Epidermal melanocyte (primary cell): Measurements from ENCODE around the gene ACHE.

Source experiments
- DNase-seq: peaks from one replicate; pipeline ENCODE4 v3.0.0; 2011; ENCODE audit warnings: low spot score; ENCODE audit not compliant: insufficient read length

ACHE gene

DNA sequence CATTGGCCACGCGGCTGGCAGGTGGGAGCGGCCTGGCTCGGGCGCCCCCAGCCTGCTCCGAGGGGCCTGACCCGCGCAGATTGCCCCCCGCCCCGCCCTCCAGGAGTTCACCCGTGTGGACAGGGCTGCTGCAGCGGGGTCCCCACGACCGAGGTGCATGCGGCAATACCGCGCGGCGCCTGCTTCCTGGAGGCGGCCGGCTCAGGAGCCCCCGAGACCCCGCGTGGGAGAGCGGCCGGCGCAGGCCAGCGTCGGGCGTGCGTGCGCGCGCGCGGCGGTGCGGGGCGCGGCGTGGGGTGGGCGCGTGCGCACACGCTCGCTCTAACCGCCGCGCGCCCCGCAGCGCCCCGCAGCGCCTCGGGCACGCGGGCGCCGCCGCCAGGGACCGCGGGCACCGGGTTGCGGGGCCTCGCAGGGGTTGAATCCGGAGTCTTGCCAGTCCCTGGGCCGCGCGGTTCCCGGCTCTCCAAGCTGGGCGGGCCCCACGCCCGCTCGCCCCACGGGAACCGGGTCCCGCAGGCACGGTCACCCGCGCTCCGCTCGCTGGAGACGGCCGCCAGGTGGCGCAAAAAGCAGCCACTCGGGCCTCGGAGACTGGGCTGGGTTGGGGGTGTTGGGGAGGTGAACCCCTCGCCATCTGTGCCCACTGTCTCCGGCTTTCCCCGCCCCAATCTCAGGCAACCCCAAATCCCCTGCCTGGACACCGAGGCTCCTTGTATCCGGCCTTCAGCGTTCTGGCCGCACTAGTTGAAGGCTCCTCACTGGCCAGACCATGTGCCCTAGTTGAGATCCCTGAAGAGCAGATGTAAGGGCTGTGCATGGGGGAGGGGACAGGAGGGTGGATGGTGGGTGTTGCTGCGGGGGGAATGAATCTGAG lies 1.3 kb upstream of the ACHE start:
- no peak for DNase-seq

DNA sequence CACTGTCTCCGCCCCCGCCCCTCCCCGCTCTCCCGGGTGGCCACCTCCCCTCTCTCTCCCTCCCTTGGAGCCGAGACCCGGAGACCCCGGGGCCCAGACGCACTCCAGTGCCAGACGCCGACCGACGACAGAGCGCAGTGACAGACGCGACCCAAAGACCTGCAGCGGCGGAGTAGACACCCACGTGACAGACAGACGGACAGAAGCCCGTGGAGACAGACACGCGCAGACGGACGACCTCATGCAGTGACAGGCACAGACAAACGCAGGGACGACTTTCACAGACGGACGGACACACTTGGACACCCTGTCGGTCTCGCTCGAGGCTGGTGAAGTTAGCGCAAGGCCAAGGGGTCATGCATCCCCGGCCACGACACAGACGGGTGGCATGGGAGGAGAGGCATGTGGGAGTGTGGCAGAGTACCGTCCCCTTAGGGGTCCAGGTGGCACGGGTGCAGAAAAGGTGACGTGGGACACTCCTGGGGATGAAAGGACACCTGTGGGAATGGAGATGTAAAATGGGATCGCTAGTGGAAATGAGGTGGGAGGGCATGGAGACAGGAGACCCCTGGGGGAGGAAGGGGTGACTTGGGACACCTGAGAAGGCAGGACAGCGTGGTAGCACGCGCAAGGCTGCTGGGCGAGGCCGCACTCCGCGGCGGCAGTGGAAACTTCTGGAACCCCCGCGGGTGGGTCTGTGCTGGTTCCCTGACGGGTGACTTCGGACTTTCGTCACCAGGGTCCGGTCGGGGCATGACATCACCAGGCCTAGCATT lies 456 bp upstream of the ACHE start:
- DNase-seq, result no peak

DNA sequence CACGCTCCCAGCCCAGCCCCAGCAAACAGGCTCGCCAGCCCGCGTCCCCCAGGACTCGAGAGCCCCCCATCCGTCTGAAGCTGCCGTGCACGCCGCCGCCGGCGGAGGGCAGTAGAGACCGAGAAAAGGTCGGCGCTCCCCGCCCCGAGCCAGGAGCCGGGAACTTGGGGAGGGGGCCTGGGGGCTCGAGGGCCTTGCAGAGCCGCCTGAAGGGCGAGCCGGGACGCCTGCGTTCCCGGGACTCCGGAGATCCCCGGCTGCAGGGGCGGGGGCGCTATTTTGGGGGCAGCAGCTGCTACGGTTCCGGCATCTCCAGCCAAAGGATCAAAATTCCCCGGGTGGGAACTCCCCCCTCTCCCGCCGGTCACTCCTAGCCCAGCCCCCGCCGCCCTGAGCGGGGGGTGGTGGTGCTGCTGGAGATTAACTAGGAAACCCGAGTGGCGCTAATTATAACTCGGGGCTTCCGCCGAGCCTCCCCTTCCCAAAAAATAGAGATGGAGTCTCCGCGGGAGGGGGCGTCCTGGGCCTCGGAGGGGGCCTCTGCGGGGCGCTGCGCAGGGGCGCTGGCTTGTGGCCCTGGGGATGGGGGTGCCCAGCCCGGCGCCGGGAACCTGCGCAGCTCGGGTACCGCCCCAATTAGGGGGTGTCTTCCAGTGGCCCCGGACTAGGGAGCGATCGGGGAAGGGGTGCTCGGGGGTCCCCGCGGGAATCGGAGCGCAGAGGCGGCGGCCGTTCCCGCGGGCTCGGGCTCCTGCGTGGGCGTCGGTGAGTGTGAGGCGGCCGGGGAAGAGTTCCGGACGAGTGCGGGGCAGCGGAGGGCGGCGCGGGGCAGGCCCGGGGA lies 608 bp downstream of the ACHE start:
- no peak for DNase-seq

DNA sequence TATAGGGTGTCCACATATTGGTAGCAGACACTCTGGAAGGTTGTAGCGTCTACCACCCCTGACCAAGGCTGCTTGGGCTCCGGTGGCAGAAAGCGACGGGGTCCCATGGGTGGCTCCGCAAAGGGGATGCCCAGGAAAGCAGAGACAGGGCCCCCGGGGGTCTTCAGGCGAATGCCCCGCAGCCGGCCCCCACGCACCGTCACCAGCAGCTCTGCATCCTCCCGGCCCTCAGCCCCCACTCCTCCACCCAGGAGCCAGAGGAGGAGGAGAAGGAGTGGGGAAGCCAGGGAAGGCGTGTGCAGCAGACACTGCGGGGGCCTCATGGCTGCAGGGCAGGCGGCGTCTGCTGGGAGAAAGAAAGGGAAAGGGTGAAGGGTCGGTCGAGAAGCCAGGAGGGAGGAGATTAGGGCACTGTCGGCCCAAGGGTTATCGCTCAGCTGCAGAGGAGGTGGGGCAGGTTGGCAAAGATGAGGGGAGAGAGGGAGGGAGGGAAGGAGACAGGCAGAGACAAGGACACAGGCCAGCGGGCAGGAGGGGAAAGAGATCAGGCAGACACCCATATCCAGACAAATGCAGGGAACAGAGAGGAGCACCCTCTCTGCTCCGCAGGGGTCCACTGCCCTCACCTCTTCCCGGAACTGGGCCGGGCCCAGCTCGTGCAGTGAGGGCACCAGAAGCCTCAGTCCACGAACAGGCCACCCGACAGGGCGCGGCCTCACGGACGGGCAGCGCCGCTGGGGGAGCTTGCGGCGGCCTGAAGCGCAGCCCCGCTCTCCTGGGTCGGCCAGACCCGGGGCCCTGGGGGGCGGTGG lies 1.6 kb downstream of the ACHE start:
- DNase-seq, result no peak

DNA sequence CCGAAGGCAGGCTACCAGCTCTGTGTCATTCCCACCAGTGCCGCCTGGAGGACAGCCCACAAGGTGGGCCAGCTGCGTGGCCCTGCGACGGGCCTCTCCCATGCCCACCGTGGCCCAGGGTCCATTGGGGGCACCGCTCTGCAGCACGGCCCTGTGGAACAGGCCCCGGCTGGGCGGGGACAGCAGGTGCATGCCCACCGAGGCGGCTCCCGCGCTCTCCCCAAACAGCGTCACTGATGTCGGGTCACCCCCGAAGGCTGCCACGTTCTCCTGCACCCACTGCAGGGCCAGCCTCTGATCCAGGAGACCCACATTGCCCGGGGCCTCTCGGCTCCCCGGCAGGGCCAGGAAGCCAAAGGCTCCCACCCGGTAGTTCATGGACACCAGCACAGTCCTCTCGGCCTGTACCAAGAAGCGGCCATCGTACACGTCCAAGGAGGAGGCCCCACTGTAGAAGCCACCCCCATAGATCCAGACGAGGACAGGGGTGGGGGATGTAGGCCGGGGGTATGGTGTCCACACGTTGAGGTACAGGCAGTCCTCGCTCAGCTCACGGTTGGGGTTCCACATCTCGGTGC lies 2.3 kb downstream of the ACHE start:
- no peak for DNase-seq

DNA sequence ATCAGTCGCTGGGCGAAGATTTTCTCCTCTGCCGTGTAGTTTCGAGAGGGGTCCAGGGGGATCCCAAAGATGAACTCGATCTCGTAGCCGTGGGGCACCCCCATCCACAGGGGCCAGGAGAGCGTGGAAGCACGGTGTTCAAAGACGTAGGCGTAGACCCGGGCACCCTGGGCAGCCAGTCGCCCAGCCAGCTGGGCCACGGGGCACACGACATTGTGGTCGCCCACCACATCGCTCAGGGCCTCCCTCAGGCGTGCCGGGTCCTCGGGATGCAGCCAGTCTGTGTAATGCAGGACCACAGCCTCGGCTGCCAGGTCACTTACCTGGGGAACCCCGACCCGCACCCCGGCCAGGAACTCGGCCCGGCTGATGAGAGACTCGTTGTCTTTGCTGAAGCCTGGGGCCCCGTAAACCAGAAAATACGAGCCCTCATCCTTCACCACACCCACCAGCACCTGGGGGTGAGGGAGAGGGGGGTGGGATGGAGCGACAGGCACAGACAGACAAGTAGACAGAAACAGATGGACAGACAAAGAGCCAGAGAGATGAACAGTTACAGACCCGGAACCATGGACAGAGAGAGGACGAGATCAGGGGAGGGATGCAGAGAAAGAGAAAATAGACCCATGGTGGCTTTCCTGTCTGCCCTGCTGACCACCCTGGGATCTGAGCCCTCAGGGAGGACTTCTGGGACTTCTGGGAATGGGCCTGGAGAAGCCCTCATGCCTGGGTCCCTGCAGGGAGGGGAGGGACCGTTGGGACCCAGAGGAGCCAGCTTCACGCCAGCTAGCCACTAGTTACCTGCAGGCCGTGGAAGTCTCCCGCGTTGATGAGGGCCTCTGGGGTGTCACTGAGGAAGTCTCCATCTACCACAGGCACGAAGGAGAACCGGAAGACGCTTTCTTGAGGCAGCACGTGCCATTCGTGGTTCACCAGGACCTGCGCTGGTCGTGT lies 3.0 kb downstream of the ACHE start:
- no peak for DNase-seq

DNA sequence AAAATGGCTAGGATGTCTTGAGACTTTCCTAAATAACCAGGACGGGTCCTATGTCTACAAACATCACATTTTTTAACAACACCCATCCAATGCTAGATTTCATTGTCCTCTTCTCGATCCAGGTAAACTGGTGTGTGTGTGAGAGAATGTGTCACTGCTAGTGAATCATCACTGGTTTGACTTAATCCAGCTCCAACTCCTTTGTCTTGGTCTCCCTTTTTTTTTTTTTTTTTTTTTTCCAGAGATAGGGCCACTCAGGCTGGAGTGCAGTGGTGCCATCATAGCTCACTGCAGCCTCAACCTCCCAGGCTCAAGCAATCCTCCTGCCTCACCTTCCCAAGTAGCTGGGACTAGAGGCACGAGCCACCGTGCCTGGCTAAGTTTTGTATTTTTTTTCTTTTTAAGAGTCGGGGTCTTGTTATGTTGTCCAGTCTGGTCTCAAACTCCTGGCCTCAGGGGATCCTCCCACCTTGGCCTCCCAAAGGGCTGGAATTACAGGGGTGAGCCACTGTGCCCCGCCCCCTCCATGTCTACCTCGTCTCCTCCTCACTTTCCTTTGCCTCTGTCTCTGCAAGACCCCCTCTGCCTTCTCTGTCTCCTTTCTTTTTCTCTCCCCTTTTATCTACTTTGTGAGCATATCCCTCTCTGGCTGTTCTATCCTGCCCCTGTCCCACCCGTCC lies 4.0 kb downstream of the ACHE start:
- DNase-seq, result no peak

DNA sequence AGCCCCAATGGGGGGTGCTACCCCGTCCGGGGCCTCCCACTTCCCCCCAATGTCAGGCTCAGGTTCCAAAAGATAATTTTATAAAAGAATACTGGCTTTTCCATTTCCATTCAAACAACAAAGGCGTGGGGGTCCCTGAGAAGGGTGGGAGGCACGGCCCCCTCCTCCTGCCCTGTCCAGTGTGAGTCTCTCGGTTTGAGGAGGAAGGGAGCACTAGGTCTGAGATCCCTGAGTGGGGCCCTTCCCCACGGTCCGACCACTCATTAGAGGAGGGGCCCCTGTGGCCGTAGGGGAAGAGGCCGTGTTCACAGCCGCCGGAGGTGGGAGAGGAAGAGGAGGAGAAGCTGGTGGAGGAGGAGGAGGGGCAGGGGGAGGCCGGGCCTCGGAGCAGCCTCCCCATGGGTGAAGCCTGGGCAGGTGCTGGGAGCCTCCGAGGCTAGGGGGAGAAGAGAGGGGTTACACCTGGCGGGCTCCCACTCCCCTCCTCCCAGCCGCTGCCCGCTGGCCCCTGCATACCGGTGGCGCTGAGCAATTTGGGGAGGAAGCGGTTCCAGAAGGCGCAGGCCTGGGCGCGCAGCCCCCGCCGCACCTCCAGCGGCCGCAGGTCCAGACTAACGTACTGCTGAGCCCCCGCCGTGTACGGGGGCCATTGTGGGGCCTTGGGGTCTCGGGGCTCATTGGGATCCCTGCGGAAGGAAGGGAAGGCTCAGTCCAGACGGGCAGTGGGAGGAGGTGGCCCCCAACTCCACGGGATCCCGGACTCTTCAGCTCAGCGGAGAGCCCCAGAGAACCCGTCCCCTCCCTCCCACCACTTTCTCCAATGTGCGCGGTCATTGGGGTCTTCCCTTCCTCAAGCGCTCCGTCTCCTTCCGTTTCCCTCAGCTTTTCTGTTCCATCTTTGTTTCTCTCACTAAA lies 4.8 kb downstream of the ACHE start:
- no peak for DNase-seq

DNA sequence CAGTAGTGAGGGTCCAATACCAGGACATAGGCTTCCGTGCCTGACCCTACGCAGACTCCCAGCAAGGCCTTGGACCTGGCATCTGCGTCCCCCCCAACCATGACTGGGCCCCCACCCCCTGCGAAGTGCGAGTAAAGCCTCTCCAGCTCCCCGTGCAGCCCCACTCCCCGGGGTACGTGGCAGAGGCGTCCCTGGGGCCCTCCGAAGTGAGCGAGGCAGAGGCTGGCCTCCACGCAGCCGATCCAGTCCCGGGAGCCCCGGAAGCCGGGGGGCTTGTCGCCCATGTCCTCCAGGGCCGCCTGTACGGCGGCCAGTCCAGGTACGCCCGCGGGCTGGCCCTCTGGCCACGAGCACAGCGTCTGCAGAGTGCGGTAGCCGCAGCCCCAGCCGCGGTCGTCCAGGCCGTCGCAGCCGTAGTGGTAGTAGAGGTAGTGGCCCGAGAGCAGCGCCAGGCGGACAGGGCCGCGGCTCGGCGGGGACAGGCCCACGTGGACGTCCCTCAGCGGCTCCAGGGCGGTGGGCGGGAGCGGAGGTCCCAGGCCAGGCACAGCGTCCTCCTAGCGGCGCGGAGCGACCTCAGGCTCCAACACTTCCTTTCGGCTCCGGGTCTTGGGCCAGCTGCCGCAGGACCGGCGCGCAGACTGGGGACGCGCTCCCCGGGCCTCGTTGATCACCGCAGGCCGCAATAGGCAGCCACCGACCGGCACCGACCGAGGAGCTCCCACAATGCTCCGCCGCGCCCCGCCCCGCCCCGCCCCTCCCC lies 6.5 kb downstream of the ACHE start, which contains the start of gene UFSP1:
TSS of gene UFSP1 (minus strand) at position 728 of the 763 bp plus-strand sequence. CDS start at position 284, 444 bp downstream.
- no peak for DNase-seq

DNA sequence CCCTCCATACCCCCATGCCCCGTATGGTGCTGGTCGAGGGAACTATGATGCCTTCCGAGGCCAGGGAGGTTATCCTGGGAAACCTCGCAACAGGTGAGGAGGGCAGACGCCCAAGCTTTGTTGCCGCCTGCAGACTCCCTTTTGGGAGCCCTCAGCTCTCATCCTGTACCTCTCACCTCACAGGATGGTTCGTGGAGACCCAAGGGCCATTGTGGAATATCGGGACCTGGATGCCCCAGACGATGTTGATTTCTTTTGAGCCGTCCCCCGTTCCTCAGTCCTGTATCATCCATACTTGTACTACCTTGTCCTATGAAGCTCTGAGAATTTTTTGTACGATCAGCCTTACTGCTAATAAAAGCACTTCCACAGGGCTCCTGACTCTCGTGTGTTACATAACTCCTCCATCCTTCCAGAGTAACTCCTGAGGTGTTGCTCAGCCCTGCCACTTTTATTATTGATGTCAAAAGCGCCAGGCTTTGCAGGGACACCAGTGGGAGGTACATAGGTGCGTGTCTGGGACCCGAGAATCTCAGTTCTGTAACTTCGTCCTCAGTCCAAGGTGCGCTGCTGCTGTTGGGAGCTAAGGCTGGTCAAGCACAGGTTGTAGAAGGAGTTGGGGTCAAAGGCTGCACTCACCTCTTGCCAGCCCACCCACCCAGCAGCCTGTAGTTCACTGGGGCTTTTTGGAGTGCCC lies 7.2 kb downstream of the ACHE start:
- DNase-seq, result no peak

DNA sequence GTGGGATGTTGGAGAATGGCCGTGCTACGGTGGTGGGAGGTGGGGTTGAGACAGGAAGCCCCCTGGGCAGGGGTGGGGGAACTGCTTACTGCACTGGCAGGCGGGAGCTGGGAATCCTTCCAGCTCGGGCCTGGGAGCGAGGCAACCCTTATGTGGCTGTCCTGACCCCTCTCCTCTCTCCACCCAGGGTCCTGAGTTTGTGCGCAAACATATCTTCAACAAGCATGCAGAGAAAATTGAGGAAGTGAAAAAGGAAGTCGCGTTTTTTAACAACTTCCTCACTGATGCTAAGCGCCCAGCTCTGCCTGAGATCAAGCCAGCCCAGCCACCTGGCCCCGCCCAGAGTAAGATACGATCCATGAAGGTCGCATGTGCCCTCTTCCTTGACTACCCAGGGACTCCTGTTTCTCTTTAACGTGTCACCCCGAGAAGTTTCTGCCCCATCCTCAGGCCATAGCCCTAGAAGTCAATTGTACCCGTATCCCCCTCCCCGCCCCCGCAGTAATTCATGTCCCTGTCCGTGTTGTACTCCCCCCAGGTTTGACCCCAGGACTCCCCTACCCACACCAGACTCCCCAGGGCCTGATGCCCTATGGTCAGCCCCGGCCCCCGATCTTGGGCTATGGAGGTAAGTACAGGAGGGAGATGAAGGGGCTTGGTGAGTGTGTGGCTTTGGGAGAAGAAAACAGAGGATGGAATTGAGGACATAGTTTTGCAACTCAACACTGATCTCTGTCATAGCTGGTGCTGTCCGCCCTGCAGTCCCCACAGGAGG lies 8.0 kb downstream of the ACHE start:
- no peak for DNase-seq

DNA sequence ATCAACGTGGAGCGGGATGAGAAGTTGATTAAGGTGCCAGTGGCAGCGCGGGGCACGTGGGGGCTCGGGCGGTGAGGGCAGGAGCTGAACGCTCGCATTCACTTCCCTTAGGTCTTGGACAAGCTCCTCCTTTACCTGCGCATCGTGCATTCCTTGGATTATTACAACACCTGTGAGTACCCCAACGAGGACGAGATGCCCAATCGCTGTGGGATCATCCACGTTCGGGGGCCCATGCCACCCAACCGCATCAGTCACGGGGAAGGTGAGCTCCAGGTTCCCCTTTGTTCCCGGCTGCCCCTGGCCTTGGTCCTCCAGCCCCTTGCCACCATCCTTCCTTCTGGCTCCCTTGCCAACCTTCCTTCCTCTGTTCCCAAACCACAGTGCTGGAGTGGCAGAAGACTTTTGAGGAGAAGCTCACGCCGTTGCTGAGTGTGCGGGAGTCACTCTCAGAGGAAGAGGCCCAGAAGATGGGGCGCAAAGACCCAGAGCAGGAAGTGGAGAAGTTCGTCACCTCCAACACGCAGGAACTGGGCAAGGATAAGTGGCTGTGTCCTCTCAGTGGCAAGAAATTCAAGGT lies 8.7 kb downstream of the ACHE start:
- DNase-seq, result no peak

DNA sequence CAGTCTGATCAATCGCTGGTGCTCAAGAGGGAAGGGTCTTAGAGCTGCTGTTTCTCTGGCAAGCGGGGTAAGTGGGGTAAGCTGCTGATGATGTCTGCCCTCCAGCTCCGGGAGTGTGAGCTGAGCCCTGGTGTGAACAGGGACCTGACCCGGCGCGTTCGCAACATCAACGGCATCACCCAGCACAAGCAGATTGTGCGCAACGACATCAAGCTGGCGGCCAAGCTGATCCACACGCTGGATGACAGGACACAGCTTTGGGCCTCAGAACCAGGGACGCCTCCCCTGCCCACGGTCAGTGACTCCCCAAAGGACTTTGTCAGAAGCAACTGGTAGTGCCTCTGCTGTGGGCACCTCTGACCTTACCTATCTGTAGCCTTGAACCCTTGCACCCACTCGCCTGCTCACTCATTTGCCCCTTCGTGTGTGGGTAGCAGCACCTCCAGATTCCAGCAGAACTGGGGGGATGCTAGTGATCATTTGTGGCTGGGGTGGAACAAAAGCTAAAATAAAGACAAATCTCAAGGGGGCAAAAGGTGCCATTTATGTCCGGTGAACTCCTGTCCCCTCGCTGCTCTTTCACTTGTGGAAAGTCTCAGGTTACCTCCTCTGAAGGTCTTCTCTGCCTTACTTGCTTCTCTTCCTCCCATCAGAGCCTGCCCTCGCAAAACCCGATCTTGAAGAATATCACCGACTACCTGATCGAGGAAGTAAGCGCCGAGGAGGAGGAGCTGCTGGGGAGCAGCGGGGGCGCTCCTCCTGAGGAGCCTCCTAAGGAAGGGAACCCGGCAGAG lies 9.3 kb downstream of the ACHE start:
- DNase-seq, result no peak

DNA sequence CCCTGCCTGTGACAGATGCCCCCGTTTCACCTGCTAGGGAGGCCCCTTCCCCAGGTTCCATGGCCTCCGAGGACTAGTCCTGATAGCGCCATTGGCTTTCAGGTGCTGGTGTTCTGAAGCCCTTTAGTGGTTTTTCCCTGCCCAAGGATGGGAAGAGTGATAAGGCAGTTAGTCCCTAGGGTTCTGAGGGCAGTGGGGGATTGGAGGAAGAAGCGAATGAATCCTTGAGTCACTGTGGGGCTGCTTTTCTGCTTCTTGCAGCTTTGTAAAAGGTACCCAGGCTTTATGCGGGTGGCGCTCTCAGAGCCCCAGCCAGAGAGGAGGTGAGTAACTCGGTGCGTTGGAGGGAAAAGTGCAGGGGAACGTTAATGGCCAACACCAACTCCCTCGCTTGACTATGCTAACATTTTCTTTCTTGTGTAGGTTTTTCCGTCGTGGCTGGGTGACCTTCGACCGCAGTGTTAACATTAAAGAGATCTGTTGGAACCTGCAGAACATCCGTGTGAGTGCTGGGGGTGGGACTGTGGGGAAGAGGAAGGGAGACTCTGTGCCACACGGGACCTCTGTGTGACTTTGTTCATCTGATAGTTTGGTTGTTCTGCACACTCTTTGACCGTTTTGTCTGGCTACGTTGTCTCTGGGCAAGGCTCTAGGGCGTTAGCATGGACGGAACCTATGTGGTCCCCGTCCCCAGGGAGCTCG lies 10.1 kb downstream of the ACHE start:
- no peak for DNase-seq
